Stomach smooth muscle (tissue), 2 donors: ENCODE results near the gene AKAP13.
"Not testable (repeated sequence)": the region's sequence is repeated elsewhere in the genome, so short reads cannot be mapped to it uniquely, and the experiment has no call there.

Experiments
- H3K27ac ChIP-seq: one replicate; pipeline ENCODE4 v1.7.0; 2013; ENCODE audit warnings: mild to moderate bottlenecking, low read length, inconsistent platforms
- H3K27me3 ChIP-seq, 2 donors: one replicate each; pipeline ENCODE4 v1.7.0; 2013; ENCODE audit warnings: low read length in 2 of 2; ENCODE audit not compliant: insufficient read depth in 2 of 2, control insufficient read depth in 1 of 2
- H3K36me3 ChIP-seq, 2 donors: one replicate each; pipeline ENCODE4 v1.7.0; 2013; ENCODE audit warnings: low read length in 2 of 2; ENCODE audit not compliant: control insufficient read depth in 2 of 2, insufficient read depth in 2 of 2
- H3K4me1 ChIP-seq: one replicate; pipeline ENCODE4 v1.7.0; 2013; ENCODE audit warnings: low read length; ENCODE audit not compliant: control insufficient read depth, insufficient read depth
- H3K4me3 ChIP-seq, 2 donors: one replicate each; pipeline ENCODE4 v1.7.0; 2013; ENCODE audit warnings: low read length in 2 of 2
- H3K9ac ChIP-seq, 2 donors: one replicate each; pipeline ENCODE4 v1.7.0; 2013; ENCODE audit warnings: low read length in 2 of 2, mild to moderate bottlenecking in 1 of 2
- H3K9me3 ChIP-seq, 2 donors: one replicate each; pipeline ENCODE4 v1.7.0; 2013; ENCODE audit warnings: low read length in 2 of 2; ENCODE audit not compliant: control insufficient read depth in 2 of 2
- donor health status: healthy.
- donor health status: Pancreatic carcinoma.

AKAP13 gene

GRCh38 chr15:85427286-85428028 lies 47.1 kb downstream of the AKAP13 start:
- no peak overlapping the region for H3K4me3 ChIP-seq
- no peak overlapping the region for H3K27ac ChIP-seq
- H3K9me3 ChIP-seq = no peaks in the 10 kb centered on the region
- no peaks in the 10 kb centered on the region for H3K4me1 ChIP-seq
- H3K27me3 ChIP-seq = no peaks in the 10 kb centered on the region
- H3K9ac ChIP-seq = no peak overlapping the region
- no peaks in the 10 kb centered on the region for H3K36me3 ChIP-seq

GRCh38 chr15:85429522-85429921 lies 49.1 kb downstream of the AKAP13 start:
- Histone ChIP-seq H3K36me3 (no peaks in the 10 kb centered on the region), H3K27me3 (no peaks in the 10 kb centered on the region), H3K9ac (no peak overlapping the region), H3K27ac (no peak overlapping the region), H3K4me1 (no peaks in the 10 kb centered on the region), H3K9me3 (no peaks in the 10 kb centered on the region), H3K4me3 (no peak overlapping the region)

- no peak overlapping the region for H3K4me3 ChIP-seq
- H3K27me3 ChIP-seq = no peaks in the 10 kb centered on the region
- no peak overlapping the region for H3K27ac ChIP-seq
- no peaks in the 10 kb centered on the region for H3K9me3 ChIP-seq
- H3K9ac ChIP-seq = no peak overlapping the region
- no peaks in the 10 kb centered on the region for H3K36me3 ChIP-seq
- H3K4me1 ChIP-seq = no peaks in the 10 kb centered on the region
These were observed 50.2 kb downstream of the AKAP13 start for GRCh38 chr15:85430406-85431204.

- peaks cover 9% of the 10 kb centered on the region for H3K4me1 ChIP-seq
- no peaks in the 10 kb centered on the region for H3K9me3 ChIP-seq
- H3K27me3 ChIP-seq = no peaks in the 10 kb centered on the region
- no peak overlapping the region for H3K4me3 ChIP-seq
- H3K9ac ChIP-seq = no peak overlapping the region
- H3K36me3 ChIP-seq = no peaks in the 10 kb centered on the region
- H3K27ac ChIP-seq = no peak overlapping the region
These were observed 59.6 kb downstream of the AKAP13 start for GRCh38 chr15:85439996-85440395.

GRCh38 chr15:85440451-85440850 lies 60.0 kb downstream of the AKAP13 start:
- H3K4me1 ChIP-seq = peaks cover 9% of the 10 kb centered on the region
- H3K27ac ChIP-seq = no peak overlapping the region

GRCh38 chr15:85441854-85442253 lies 61.5 kb downstream of the AKAP13 start:
- not testable (repeated sequence) for H3K27ac ChIP-seq, H3K36me3 ChIP-seq, H3K4me3 ChIP-seq, H3K27me3 ChIP-seq, H3K4me1 ChIP-seq, H3K9me3 ChIP-seq, H3K9ac ChIP-seq

More at GRCh38 chr15:85440451-85440850, 60.0 kb downstream of the AKAP13 start:
- H3K36me3 ChIP-seq = no peaks in the 10 kb centered on the region
- no peak overlapping the region for H3K9ac ChIP-seq
- no peak overlapping the region for H3K4me3 ChIP-seq
- no peaks in the 10 kb centered on the region for H3K9me3 ChIP-seq
- no peaks in the 10 kb centered on the region for H3K27me3 ChIP-seq

GRCh38 chr15:85443046-85443445 lies 62.6 kb downstream of the AKAP13 start:
- H3K9me3 ChIP-seq = no peaks in the 10 kb centered on the region
- peaks cover 9% of the 10 kb centered on the region for H3K4me1 ChIP-seq
- no peak overlapping the region for H3K27ac ChIP-seq
- no peak overlapping the region for H3K4me3 ChIP-seq
- H3K9ac ChIP-seq = no peak overlapping the region
- no peaks in the 10 kb centered on the region for H3K27me3 ChIP-seq
- H3K36me3 ChIP-seq = no peaks in the 10 kb centered on the region

GRCh38 chr15:85443593-85444087 lies 63.2 kb downstream of the AKAP13 start:
- H3K9me3 ChIP-seq = no peaks in the 10 kb centered on the region
- no peak overlapping the region for H3K27ac ChIP-seq

GRCh38 chr15:85444122-85444745 lies 63.8 kb downstream of the AKAP13 start:
- Histone ChIP-seq H3K27ac (no peak overlapping the region), H3K4me1 (peaks cover 9% of the 10 kb centered on the region), H3K36me3 (no peaks in the 10 kb centered on the region), H3K4me3 (no peak overlapping the region), H3K9me3 (no peaks in the 10 kb centered on the region), H3K27me3 (no peaks in the 10 kb centered on the region), H3K9ac (no peak overlapping the region)

More at GRCh38 chr15:85443593-85444087, 63.2 kb downstream of the AKAP13 start:
- H3K36me3 ChIP-seq = no peaks in the 10 kb centered on the region
- no peak overlapping the region for H3K4me3 ChIP-seq
- H3K4me1 ChIP-seq = peaks cover 9% of the 10 kb centered on the region
- no peak overlapping the region for H3K9ac ChIP-seq
- no peaks in the 10 kb centered on the region for H3K27me3 ChIP-seq

- H3K36me3 ChIP-seq = no peaks in the 10 kb centered on the region
- H3K4me1 ChIP-seq = peaks cover 9% of the 10 kb centered on the region
- H3K9me3 ChIP-seq = peaks cover 0 to 6% of the 10 kb centered on the region in 2 donors
- H3K4me3 ChIP-seq = no peak overlapping the region
- H3K27ac ChIP-seq = no peak overlapping the region
- no peak overlapping the region for H3K9ac ChIP-seq
- H3K27me3 ChIP-seq = no peaks in the 10 kb centered on the region
These were observed 65.0 kb downstream of the AKAP13 start for GRCh38 chr15:85445361-85445760.
